Activated T-helper 2 cell treated with anti-CD3 and anti-CD28 coated beads, Interferon-gamma antibody, Interleukin-2, Interleukin-4, amounts not matched to agents 10 μg/mL and 5 μg/mL and 100 μg/mL, durations not matched to agents 14 hours and 24 hours and 36 hours (primary cell): ENCODE data around the gene HORMAD2. TPM values are rescaled to one million over a fixed set of nuclear protein-coding genes. Genes with fewer than 3 reads are reported as not detected.
"Not testable (repeated sequence)": the region's sequence is repeated elsewhere in the genome, so short reads cannot be mapped to it uniquely, and the experiment has no call there.

ENCODE experiments used
- DNase-seq: peaks from one replicate; pipeline ENCODE4 v3.0.0; 2021; ENCODE audit warnings: low spot score
- H3K27ac Mint-ChIP-seq: one replicate; pipeline ENCODE4 v1.8.0; 2021; ENCODE audit warnings: mixed read lengths
- H3K27me3 Mint-ChIP-seq: one replicate; pipeline ENCODE4 v1.8.0; 2021; ENCODE audit warnings: low read depth, mixed read lengths
- H3K36me3 Mint-ChIP-seq: one replicate; pipeline ENCODE4 v1.8.0; 2021; ENCODE audit warnings: low read depth, mixed read lengths
- H3K4me1 Mint-ChIP-seq: one replicate; pipeline ENCODE4 v1.8.0; 2021; ENCODE audit warnings: low read depth, mixed read lengths
- H3K4me3 Mint-ChIP-seq: one replicate; pipeline ENCODE4 v1.8.0; 2021; ENCODE audit warnings: low read depth, mild to moderate bottlenecking, moderate library complexity, mixed read lengths
- H3K9me3 Mint-ChIP-seq: one replicate; pipeline ENCODE4 v1.8.0; 2021; ENCODE audit warnings: mixed read lengths
- intact Hi-C: fragments of 100-400 bp; cut with micrococcal nuclease; formaldehyde crosslinking; loops from one replicate; pipeline ENCODE4 v1.15.1; 2023
- total RNA-seq: library from RNA; stranded (reverse); gene quantifications from 2 replicates; pipeline ENCODE4 v1.2.3, GENCODE V29; 2022

The HORMAD2 gene
- total RNA-seq, 1 donor from 2014 or later = 0.48 TPM

DNA sequence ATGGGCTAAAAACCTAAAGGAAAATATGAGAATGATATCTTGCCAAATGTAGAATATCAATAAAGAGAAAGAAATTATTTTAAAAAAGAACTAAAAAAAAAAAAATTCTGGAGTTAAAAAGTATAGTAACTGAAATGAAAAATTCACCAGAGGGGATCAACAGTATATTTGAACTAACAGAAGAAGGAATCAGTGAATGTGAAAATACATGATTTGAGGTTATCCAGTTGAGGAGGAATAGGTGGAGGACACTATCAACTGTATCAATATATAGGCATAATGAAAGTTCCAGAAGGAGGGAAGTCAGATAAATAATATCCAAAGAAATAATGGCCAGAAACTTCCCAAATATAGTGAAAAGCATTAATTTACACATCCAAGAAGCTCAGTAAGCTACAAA lies 16.1 kb upstream of the HORMAD2 start:
- Mint-ChIP-seq H3K9me3 (peaks cover 23% of the 10 kb centered on the region), H3K4me1 (no peaks in the 10 kb centered on the region), H3K27me3 (peaks cover 19% of the 10 kb centered on the region), H3K36me3 (no peaks in the 10 kb centered on the region), H3K4me3 (no peak overlapping the region), H3K27ac (no peak overlapping the region)
- intact Hi-C loops = no loop called here
- no peak for DNase-seq

DNA sequence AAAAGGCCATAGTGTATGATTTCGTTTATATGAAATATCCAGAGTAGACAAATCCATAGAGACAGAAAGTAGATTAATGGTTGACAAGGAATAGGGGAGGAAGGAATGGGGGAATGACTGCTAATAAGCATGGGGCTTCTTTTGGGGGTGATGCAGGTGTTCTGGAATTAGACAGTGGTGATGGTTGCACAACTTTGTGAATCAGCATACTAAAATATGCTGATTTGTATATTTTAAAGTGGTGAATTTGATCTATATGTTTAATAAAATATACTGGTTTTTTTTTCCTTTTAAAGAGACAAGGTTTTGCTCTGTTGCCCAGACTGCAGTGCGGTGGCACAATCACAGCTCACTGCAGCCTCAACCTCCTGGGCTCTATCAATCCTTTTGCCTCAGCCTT lies 6.5 kb upstream of the HORMAD2 start:
- no peaks in the 10 kb centered on the region for H3K36me3 Mint-ChIP-seq
- H3K27ac Mint-ChIP-seq = no peak overlapping the region
- no peaks in the 10 kb centered on the region for H3K9me3 Mint-ChIP-seq
- peaks cover 30% of the 10 kb centered on the region for H3K27me3 Mint-ChIP-seq
- H3K4me1 Mint-ChIP-seq = peaks cover 9% of the 10 kb centered on the region
- H3K4me3 Mint-ChIP-seq = no peak overlapping the region
- no peak for DNase-seq
- intact Hi-C loops = no loop called here

DNA sequence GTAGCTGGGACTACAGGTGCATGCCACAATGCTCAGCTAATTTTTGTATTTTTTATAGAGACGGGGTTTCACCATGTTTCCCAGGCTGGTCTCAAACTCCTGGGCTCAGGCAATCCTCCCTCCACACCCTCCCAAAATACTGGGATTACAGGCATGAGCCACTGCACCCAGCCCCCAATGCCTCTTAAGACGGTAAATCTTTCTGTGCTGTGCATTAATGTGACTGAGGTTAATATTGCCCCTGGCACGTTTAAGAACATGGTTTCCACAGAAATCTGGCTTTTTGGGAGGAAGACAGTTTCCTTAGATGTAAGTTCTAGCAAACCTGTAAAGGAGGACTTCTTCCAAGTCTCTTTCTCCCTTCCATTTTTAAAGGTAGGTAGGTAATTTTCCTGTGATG lies 6.1 kb upstream of the HORMAD2 start:
- no peaks in the 10 kb centered on the region for H3K36me3 Mint-ChIP-seq

DNA sequence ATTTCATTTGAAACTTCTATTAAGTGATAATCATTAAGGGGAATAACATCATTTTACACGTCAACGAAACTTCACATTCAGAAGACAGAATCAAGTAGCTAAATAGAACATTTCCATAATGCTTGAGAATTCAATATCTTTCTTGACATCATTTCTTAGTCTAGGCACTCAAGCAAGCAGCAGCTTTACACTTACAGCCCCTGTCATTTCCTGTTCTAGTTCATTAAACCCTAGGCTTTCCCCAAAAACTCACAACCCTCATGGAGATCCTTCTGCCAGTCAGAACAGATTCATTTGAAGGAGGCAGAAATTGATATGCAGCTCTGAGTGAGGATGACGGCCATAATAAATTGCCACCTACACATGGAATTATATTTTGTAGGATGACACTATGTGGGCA lies 5.3 kb upstream of the HORMAD2 start:
- intact Hi-C loops = no loop called here
- H3K27ac Mint-ChIP-seq = no peak overlapping the region
- no peak overlapping the region for H3K4me3 Mint-ChIP-seq
- peaks cover 27% of the 10 kb centered on the region for H3K27me3 Mint-ChIP-seq
- no peaks in the 10 kb centered on the region for H3K9me3 Mint-ChIP-seq
- no peak for DNase-seq
- H3K36me3 Mint-ChIP-seq = no peaks in the 10 kb centered on the region
- H3K4me1 Mint-ChIP-seq = peaks cover 14% of the 10 kb centered on the region

More for the DNA sequence above, 6.1 kb upstream of the HORMAD2 start:
- Mint-ChIP-seq H3K4me1 (peaks cover 13% of the 10 kb centered on the region), H3K9me3 (no peaks in the 10 kb centered on the region), H3K27ac (no peak overlapping the region), H3K4me3 (no peak overlapping the region), H3K27me3 (peaks cover 30% of the 10 kb centered on the region)
- no peak for DNase-seq
- intact Hi-C loops = no loop called here

DNA sequence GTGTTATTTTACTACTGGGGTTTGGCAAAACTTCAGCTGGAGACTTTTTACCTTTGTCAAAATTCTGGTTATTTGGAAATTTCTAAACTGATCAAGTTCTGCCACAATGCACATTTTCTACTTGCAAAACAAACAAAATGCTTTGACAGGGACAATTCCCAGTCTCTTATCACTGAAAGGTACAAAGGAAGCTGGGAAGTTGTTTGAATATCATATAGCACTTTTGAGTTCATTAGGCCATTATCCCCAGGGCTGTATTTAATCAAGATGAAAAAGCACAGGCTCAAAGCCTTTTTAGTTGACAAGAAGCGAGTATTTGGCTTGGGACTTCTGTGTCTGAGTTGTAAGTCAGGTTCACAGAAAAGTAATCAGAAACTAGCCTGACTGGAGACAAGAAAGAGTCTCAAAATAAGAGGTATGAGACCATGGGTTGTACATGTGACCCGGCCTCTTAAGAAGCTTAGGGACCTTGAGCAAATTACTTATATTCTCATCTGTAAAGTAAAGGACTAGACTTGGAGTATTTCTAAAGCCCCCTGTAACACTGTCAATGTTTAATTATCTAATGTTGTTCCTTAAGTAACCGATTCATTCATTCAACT lies 2.9 kb upstream of the HORMAD2 start:
- Mint-ChIP-seq H3K27ac (no peak overlapping the region), H3K27me3 (peaks cover 24% of the 10 kb centered on the region), H3K4me3 (no peak overlapping the region), H3K36me3 (peaks cover 3% of the 10 kb centered on the region), H3K4me1 (peaks cover 13% of the 10 kb centered on the region), H3K9me3 (no peaks in the 10 kb centered on the region)
- no peak for DNase-seq
- intact Hi-C loops = no loop called here

DNA sequence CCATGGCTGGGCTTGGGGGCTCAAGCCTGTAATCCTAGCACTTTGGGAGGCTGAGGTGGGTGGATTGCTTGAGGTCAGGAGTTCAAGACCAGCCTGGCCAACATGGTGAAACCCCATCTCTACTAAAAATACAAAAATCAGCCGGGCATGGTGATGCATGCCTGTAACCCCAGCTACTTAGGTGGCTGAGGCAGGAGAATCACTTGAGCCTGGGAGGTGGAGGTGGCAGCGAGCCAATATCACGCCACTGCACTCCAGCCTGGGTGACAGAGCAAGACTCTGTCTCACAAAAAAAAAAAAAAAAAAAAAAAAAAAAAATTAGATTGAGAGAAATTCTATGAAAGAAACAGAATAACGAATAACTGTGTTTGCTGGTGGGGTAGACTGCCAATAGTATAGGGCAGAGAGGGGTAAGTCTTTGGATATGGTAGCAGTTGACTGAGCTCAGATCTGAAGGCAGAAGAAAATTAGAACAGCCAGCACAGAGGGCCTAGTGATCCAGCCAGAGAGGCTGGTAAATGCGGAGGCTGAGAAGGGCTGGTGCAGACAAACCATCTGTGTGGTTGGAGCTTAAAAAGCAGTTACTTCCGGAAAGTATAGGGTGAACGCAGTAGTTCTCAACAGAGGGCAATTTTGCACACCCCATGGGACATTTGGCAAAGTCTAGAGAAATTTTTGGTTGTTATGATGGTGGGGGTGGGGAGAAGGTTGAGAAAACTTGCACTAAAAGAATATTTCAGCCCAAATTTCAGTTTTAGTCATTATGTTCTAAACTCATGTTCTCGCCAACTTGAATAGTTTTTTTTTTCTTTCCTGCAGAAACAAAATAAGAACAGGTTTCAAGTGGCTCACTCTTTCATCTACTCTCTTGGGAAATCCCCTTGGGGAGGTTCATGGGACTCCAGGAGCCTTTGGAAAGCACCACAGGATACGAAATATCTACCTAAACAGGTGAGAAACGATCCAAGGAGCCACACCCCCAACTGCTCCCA lies 1.6 kb upstream of the HORMAD2 start:
- peaks cover 3% of the 10 kb centered on the region for H3K36me3 Mint-ChIP-seq
- no peak for DNase-seq
- peaks cover under 1% of the 10 kb centered on the region for H3K9me3 Mint-ChIP-seq
- peaks cover 13% of the 10 kb centered on the region for H3K4me1 Mint-ChIP-seq
- H3K4me3 Mint-ChIP-seq = peak overlapping the region; percentile 3
- intact Hi-C loops = no loop called here
- H3K27me3 Mint-ChIP-seq = peaks cover 21% of the 10 kb centered on the region
- peak overlapping the region; percentile 71 for H3K27ac Mint-ChIP-seq

DNA sequence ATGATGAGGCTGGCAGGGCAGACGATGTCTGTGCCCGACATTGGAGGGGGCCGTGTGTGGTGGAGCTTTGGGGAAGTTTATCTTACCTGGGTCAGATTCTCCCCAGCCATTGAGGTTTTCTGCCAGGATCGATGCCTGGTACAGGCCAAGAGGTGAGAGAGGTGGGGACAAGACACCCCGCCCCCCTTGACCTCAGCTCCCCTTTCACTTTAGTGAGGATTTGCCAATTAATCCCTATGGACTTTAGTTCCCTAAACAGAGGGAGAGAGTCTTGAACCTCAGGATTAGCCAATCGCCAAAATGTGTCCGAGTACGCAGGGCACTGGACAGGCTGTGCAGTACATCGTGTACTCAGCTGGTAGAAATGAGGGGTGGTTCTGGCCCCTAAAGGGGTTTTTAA lies 541 bp downstream of the HORMAD2 start:
- H3K9me3 Mint-ChIP-seq = peaks cover 7% of the 10 kb centered on the region
- intact Hi-C loops = loop anchor here (10.0 kb wide), 2 partner anchors 256 to 446 kb away; no protein-coding TSS in a partner anchor
- H3K4me1 Mint-ChIP-seq = peaks cover 15% of the 10 kb centered on the region
- peaks cover 9% of the 10 kb centered on the region for H3K27me3 Mint-ChIP-seq
- H3K36me3 Mint-ChIP-seq = peaks cover 3% of the 10 kb centered on the region
- no peak overlapping the region for H3K4me3 Mint-ChIP-seq
- no peak overlapping the region for H3K27ac Mint-ChIP-seq
- no peak for DNase-seq

DNA sequence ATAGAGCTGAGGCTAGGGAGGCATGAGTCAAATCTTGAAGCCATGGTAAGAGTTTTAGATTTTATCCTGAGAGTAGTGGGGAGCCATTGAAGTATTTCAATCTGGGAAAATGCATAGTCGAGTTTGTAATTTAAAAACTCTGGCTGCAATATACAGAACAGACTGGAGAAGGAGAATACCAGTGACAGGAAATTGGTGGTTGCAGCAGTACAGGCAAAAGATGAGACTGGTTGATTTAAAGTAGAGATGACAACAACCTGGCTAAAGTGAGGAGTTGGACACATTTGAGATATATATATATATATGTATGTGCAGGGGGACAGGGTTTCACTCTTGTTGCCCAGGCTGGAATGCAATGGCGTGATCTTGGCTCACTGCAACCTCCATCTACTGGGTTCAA lies 6.2 kb downstream of the HORMAD2 start:
- Mint-ChIP-seq H3K27me3 (no peaks in the 10 kb centered on the region), H3K27ac (peak overlapping the region; percentile 13), H3K4me3 (no peak overlapping the region), H3K9me3 (peaks cover 7% of the 10 kb centered on the region), H3K4me1 (peaks cover 36% of the 10 kb centered on the region), H3K36me3 (no peaks in the 10 kb centered on the region)
- no peak for DNase-seq
- intact Hi-C loops = loop anchor here (10.0 kb wide), 2 partner anchors 262 to 452 kb away; no protein-coding TSS in a partner anchor

DNA sequence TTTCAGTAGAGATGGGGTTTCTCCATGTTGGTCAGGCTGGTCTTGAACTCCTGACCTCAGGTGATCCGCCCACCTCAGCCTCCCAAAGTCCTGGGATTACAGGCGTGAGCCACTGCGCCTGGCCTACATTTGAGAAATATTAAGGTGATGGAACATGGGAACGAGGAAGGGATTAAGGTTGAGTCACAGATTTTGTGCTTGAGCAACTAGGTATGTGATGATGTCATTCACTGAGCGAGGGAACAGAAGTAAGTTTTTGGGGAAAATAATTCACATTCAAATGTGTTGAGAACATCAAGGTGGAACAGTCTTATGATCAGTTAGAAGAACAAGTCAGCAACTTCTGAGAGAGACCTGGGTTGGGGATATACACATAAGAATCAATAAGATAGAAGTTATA lies 6.8 kb downstream of the HORMAD2 start:
- peaks cover 36% of the 10 kb centered on the region for H3K4me1 Mint-ChIP-seq
- H3K27me3 Mint-ChIP-seq, H3K27ac Mint-ChIP-seq, H3K9me3 Mint-ChIP-seq, H3K4me3 Mint-ChIP-seq, DNase-seq, H3K36me3 Mint-ChIP-seq: not testable (repeated sequence)
- intact Hi-C loops = loop anchor here (10.0 kb wide), 2 partner anchors 262 to 452 kb away; no protein-coding TSS in a partner anchor

DNA sequence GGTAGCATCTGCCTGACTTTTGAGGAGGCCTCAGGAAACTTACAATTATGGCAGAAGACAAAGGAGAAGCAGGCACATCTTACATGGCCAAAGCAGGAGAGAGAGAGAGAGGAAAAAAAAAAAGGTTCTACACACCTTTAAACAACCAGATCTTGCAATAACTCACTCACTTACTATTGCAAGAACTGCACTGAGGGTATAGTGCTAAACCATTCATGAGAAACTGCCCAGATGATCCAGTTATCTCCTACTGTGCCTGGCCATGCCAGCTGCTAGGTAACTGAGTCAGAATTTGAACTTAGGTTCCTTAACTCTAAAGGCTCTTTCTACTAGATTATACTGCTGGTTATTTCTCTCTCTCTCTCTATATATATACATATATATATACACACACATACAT lies 7.3 kb downstream of the HORMAD2 start:
- no peak for DNase-seq
- H3K4me3 Mint-ChIP-seq = no peak overlapping the region
- H3K27me3 Mint-ChIP-seq = no peaks in the 10 kb centered on the region
- intact Hi-C loops = loop anchor here (2.0 to 10.0 kb wide), 3 partner anchors 263 to 497 kb away; no protein-coding TSS in a partner anchor
- peaks cover 40% of the 10 kb centered on the region for H3K4me1 Mint-ChIP-seq
- peaks cover 6% of the 10 kb centered on the region for H3K36me3 Mint-ChIP-seq
- H3K27ac Mint-ChIP-seq = no peak overlapping the region
- peaks cover 13% of the 10 kb centered on the region for H3K9me3 Mint-ChIP-seq

DNA sequence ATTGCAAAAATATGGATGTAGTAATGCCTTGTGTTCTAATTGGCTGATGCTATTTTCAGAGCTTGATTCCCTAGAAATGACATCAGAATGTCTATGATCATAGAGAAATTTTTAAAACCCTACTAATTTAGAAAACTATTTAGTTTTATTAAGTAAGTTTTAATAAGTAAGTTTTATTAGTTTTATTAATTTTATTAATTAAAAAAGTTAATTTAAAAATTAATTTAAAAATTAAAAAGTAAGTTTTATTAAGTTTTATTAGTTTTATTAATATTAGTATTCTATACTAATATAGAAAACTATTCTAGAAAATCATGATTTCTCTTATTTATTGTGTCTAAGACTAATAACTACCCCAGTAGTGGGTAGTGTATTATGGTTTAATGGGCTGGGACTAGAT lies 8.2 kb downstream of the HORMAD2 start:
- Mint-ChIP-seq H3K9me3 (peaks cover 19% of the 10 kb centered on the region), H3K27ac (no peak overlapping the region), H3K36me3 (peaks cover 11% of the 10 kb centered on the region), H3K27me3 (no peaks in the 10 kb centered on the region), H3K4me1 (peaks cover 43% of the 10 kb centered on the region), H3K4me3 (no peak overlapping the region)
- no peak for DNase-seq
- intact Hi-C loops = loop anchor here (2.0 to 10.0 kb wide), 3 partner anchors 264 to 498 kb away; no protein-coding TSS in a partner anchor

DNA sequence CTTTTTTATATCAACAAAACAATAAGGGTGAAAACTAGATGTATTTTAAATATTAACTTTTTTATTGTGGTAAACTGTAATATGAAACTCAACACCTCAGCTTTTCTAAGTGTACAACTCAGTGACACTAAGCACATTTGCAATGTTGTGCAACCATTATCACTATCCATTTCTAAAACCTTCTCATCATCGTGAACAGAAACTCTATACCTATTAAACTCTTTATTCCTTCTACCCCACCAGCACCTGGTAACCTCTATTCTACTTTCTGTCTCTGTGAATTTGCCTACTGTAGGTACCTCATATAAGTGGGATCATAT lies 9.4 kb downstream of the HORMAD2 start:
- intact Hi-C loops = loop anchor here (2.0 to 10.0 kb wide), 3 partner anchors 265 to 499 kb away; no protein-coding TSS in a partner anchor
- H3K36me3 Mint-ChIP-seq = peaks cover 20% of the 10 kb centered on the region
- no peak for DNase-seq
- H3K4me3 Mint-ChIP-seq = no peak overlapping the region
- H3K27me3 Mint-ChIP-seq = no peaks in the 10 kb centered on the region
- H3K27ac Mint-ChIP-seq = peak overlapping the region; percentile 2
- H3K4me1 Mint-ChIP-seq = peaks cover 48% of the 10 kb centered on the region
- H3K9me3 Mint-ChIP-seq = peaks cover 23% of the 10 kb centered on the region

DNA sequence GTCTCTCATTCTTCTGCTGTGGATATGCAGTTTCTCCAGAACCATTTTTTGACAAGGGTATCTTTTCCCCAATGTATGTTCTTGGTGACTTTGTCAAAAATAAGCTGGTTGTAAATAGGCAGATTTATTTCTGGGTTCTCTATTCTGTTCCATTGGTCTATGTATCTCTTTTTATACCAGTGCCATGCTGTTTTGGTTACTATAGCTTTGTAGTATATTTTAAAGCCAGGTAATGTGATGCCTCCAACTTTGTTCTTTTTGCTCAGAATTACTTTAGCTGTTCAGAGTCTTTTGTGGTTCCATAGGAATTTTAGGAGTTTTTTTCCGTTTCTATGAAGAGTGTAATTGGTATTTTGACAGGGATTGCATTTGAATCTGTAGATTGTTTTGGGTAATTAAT lies 12.4 kb downstream of the HORMAD2 start:
- intact Hi-C loops = no loop called here
- Mint-ChIP-seq H3K9me3 (peaks cover 37% of the 10 kb centered on the region), H3K4me1 (peaks cover 30% of the 10 kb centered on the region), H3K27ac (no peak overlapping the region), H3K36me3 (peaks cover 33% of the 10 kb centered on the region), H3K4me3 (no peak overlapping the region), H3K27me3 (no peaks in the 10 kb centered on the region)
- DNase-seq = no peak
